HepG2 (cell line): ENCODE measurements around the gene CYTH2. TPM values are rescaled to one million over a fixed set of nuclear protein-coding genes. Genes with fewer than 3 reads are reported as not detected.
A peak's percentile ranks its signal among the peaks of the same experiment; 100 is the strongest.

ENCODE experiments used
- CAMTA2 ChIP-seq: sonication (generic); formaldehyde crosslinking; IDR thresholded peaks from 2 replicates; pipeline ENCODE4 v1.4.0; 2020; ENCODE audit warnings: mild to moderate bottlenecking, missing genetic modification reagents, borderline replicate concordance
- FOXJ3 ChIP-seq: sonication (generic); formaldehyde crosslinking; IDR thresholded peaks from 2 replicates; pipeline ENCODE4 v1.4.0; 2020; ENCODE audit warnings: missing genetic modification reagents, mild to moderate bottlenecking, borderline replicate concordance
- FOXO4 ChIP-seq: sonication (generic); formaldehyde crosslinking; conservative IDR thresholded peaks from 2 replicates; pipeline ENCODE4 v1.8.1; 2023; ENCODE audit warnings: missing genetic modification reagents
- FOXP4 ChIP-seq: sonication (generic); formaldehyde crosslinking; IDR thresholded peaks from 2 replicates; pipeline ENCODE4 v1.4.0; 2020; ENCODE audit warnings: missing genetic modification reagents
- JUND ChIP-seq: sonication (generic); formaldehyde crosslinking; IDR thresholded peaks from 2 replicates; pipeline ENCODE4 v1.8.0; 2022; ENCODE audit warnings: mild to moderate bottlenecking, missing genetic modification reagents
- KDM3A ChIP-seq: IDR thresholded peaks from 2 replicates; pipeline ENCODE4 v1.6.1; 2018; ENCODE audit warnings: low read depth, missing compliant biosample characterization
- MAZ ChIP-seq, 2 experiments: sonication (generic) in 1 of 2; formaldehyde crosslinking in 1 of 2; IDR thresholded peaks; 2 replicates each; pipeline versions ENCODE4 v1.5.0 to v1.6.1; 2012 to 2020; ENCODE audit warnings: low read depth in 2 of 2, mild to moderate bottlenecking in 2 of 2, borderline replicate concordance in 1 of 2, improper control_type of control experiment in 1 of 2, low read length in 1 of 2, missing genetic modification reagents in 1 of 2, moderate library complexity in 1 of 2
- MED13 ChIP-seq: sonication (generic); formaldehyde crosslinking; IDR thresholded peaks from 2 replicates; pipeline ENCODE4 v1.5.0; 2020; ENCODE audit warnings: missing genetic modification reagents
- PRMT3 ChIP-seq: sonication (generic); formaldehyde crosslinking; IDR thresholded peaks from 2 replicates; pipeline ENCODE4 v1.8.1; 2022; ENCODE audit warnings: low read depth, mild to moderate bottlenecking, moderate library complexity, missing genetic modification reagents, borderline replicate concordance
- RARG ChIP-seq: sonication (generic); formaldehyde crosslinking; IDR thresholded peaks from 2 replicates; pipeline ENCODE4 v1.4.0; 2020; ENCODE audit warnings: low read depth, mild to moderate bottlenecking, missing genetic modification reagents
- RBM39 ChIP-seq: fragments of 200-400 bp; formaldehyde crosslinking; IDR thresholded peaks from one replicate; pipeline ENCODE4 v1.6.1; 2018; ENCODE audit warnings: antibody characterized with exemption, mild to moderate bottlenecking, low read depth, low read length; ENCODE audit not compliant: poor library complexity, severe bottlenecking
- SETDB1 ChIP-seq: sonication (generic); formaldehyde crosslinking; IDR thresholded peaks from 2 replicates; pipeline ENCODE4 v1.5.1; 2020; ENCODE audit warnings: missing genetic modification reagents, mild to moderate bottlenecking, borderline replicate concordance
- SOX13 ChIP-seq, 3 experiments: fragments of 450-650 bp in 1 of 3; sonication (generic) in 1 of 3; formaldehyde crosslinking in 1 of 3; IDR thresholded peaks in 2 of 3; conservative IDR thresholded peaks in 1 of 3; 2 replicates each; pipeline versions ENCODE4 v1.5.0 to v1.6.1; 2016 to 2020; ENCODE audit warnings: antibody characterized with exemption in 1 of 3, mild to moderate bottlenecking in 1 of 3, missing compliant biosample characterization in 1 of 3, missing genetic modification reagents in 1 of 3, moderate library complexity in 1 of 3
- SRSF9 ChIP-seq: fragments of 200-400 bp; formaldehyde crosslinking; IDR thresholded peaks from 2 replicates; pipeline ENCODE4 v1.6.1; 2018; ENCODE audit warnings: borderline replicate concordance, mild to moderate bottlenecking, low read depth, low read length; ENCODE audit not compliant: insufficient read depth, poor library complexity, severe bottlenecking
- TCF7 ChIP-seq: sonication (generic); IDR thresholded peaks from 2 replicates; pipeline ENCODE4 v1.6.1; 2016; ENCODE audit warnings: antibody characterized with exemption, low read depth
- TCF7L2 ChIP-seq: IDR thresholded peaks from 2 replicates; pipeline ENCODE4 v1.6.1; 2011; ENCODE audit warnings: mild to moderate bottlenecking, low read depth, low read length, moderate library complexity
- YEATS2 ChIP-seq: sonication (generic); formaldehyde crosslinking; IDR thresholded peaks from 2 replicates; pipeline ENCODE4 v1.4.0; 2020; ENCODE audit warnings: missing genetic modification reagents, borderline replicate concordance
- ZFY ChIP-seq: sonication (generic); formaldehyde crosslinking; IDR thresholded peaks from 2 replicates; pipeline ENCODE4 v1.4.0; 2020; ENCODE audit warnings: missing genetic modification reagents
- ZMYM4 ChIP-seq: sonication (generic); formaldehyde crosslinking; IDR thresholded peaks from 2 replicates; pipeline ENCODE4 v1.8.1; 2023; ENCODE audit warnings: mild to moderate bottlenecking, missing genetic modification reagents
- ZNF124 ChIP-seq: sonication (generic); formaldehyde crosslinking; IDR thresholded peaks from 2 replicates; pipeline ENCODE4 v1.4.0; 2020; ENCODE audit warnings: missing genetic modification reagents
- ZNF143 ChIP-seq: sonication (generic); formaldehyde crosslinking; IDR thresholded peaks from 2 replicates; pipeline ENCODE4 v1.4.0; 2020; ENCODE audit warnings: missing genetic modification reagents
- ZNF251 ChIP-seq: sonication (generic); formaldehyde crosslinking; IDR thresholded peaks from 2 replicates; pipeline ENCODE4 v1.9.0; 2021; ENCODE audit warnings: mild to moderate bottlenecking, missing genetic modification reagents
- ZNF264 ChIP-seq: sonication (generic); formaldehyde crosslinking; IDR thresholded peaks from 2 replicates; pipeline ENCODE4 v1.4.0; 2020; ENCODE audit warnings: missing genetic modification reagents
- ZNF382 ChIP-seq: sonication (generic); formaldehyde crosslinking; IDR thresholded peaks from 2 replicates; pipeline ENCODE4 v1.5.0; 2020; ENCODE audit warnings: missing genetic modification reagents, mild to moderate bottlenecking, borderline replicate concordance
- ZNF44 ChIP-seq: sonication (generic); formaldehyde crosslinking; IDR thresholded peaks from 2 replicates; pipeline ENCODE4 v1.5.1; 2020; ENCODE audit warnings: mild to moderate bottlenecking, missing genetic modification reagents
- ZNF616 ChIP-seq: sonication (generic); formaldehyde crosslinking; IDR thresholded peaks from 2 replicates; pipeline ENCODE4 v1.5.0; 2020; ENCODE audit warnings: low read depth, mild to moderate bottlenecking, missing genetic modification reagents
- ZSCAN30 ChIP-seq: sonication (generic); formaldehyde crosslinking; IDR thresholded peaks from 2 replicates; pipeline ENCODE4 v1.5.0; 2020; ENCODE audit warnings: mild to moderate bottlenecking, missing genetic modification reagents
- polyA plus RNA-seq, 8 experiments: library from polyadenylated mRNA; depleted of rRNA in 3 of 8; stranded (reverse) in 7 of 8; unstranded in 1 of 8; fragments of >200 nt; fragmentation: Illumina TruSeq in 4 of 8; extraction: Trizol in 4 of 8; gene quantifications; 2 replicates each; pipeline versions ENCODE4 v1.2.1 to v1.2.3, GENCODE V29; 2011 to 2016; ENCODE audit warnings: low read depth in 4 of 8, missing spikeins in 1 of 8, mixed read lengths in 1 of 8; ENCODE audit not compliant: insufficient read depth in 1 of 8
- total RNA-seq, 5 experiments: library from RNA; depleted of rRNA; stranded (reverse); fragments of >200 nt; fragmentation: Illumina TruSeq; extraction: Trizol; gene quantifications; 2 replicates each; pipeline ENCODE4 v1.2.3, GENCODE V29; 2016; ENCODE audit warnings: low read depth in 1 of 5

CYTH2 gene
- total and polyA plus RNA-seq, 2 of the 13 experiments (the other 11 are each of a cell fraction or from before 2014, with no cell fraction given): 16.5 to 39.3 TPM

GRCh38 chr19:48513289-48514122 is 44.3 kb downstream of the CYTH2 start (continued):
- TF ChIP-seq SRSF9 (no peak), FOXJ3 (CRISPR knock-in tag) (no peak), ZSCAN30 (CRISPR knock-in tag) (no peak), MAZ (IDR thresholded peaks at IDR 0.05; ENCODE audit: borderline replicate concordance, low read depth, low read length) (no peak), MAZ (CRISPR knock-in tag; IDR thresholded peaks at IDR 0.05; ENCODE audit: low read depth) (no peak), ZNF44 (CRISPR knock-in tag) (no peak), FOXO4 (CRISPR knock-in tag) (no peak), ZNF382 (CRISPR knock-in tag) (no peak), ZFY (CRISPR knock-in tag) (peak; percentile 54), SOX13 (IDR thresholded peaks at IDR 0.05) (no peak), SOX13 (CRISPR knock-in tag; conservative IDR thresholded peaks at IDR 0.05 in 1 of 2, IDR thresholded peaks at IDR 0.05 in 1 of 2) (no peak), ZNF251 (CRISPR knock-in tag) (no peak), PRMT3 (CRISPR knock-in tag) (no peak), TCF7L2 (no peak), YEATS2 (CRISPR knock-in tag) (no peak), KDM3A (CRISPR knock-in tag) (peak; percentile 48; the same call in 1 of the 2 replicates), SETDB1 (no peak), ZMYM4 (CRISPR knock-in tag) (no peak), MED13 (CRISPR knock-in tag) (no peak), CAMTA2 (CRISPR knock-in tag) (no peak), JUND (0 out of 2 replicates have a peak, but pooled peaks have one; percentile 12), ZNF264 (CRISPR knock-in tag) (no peak), TCF7 (no peak), ZNF124 (CRISPR knock-in tag) (no peak), FOXP4 (CRISPR knock-in tag) (no peak), ZNF616 (CRISPR knock-in tag) (no peak), RBM39 (peak; percentile 44), ZNF143 (CRISPR knock-in tag) (peak; percentile 93), RARG (CRISPR knock-in tag) (no peak)
